Cerebellar nuclear complex (tissue), 1 donor: ENCODE measurements around the gene ZNF71.

Source experiments
- DNase-seq, 2 experiments: peaks; one replicate each; lab custom pipeline; 2025; lab: John Stamatoyannopoulos, UW

The ZNF71 gene

DNA sequence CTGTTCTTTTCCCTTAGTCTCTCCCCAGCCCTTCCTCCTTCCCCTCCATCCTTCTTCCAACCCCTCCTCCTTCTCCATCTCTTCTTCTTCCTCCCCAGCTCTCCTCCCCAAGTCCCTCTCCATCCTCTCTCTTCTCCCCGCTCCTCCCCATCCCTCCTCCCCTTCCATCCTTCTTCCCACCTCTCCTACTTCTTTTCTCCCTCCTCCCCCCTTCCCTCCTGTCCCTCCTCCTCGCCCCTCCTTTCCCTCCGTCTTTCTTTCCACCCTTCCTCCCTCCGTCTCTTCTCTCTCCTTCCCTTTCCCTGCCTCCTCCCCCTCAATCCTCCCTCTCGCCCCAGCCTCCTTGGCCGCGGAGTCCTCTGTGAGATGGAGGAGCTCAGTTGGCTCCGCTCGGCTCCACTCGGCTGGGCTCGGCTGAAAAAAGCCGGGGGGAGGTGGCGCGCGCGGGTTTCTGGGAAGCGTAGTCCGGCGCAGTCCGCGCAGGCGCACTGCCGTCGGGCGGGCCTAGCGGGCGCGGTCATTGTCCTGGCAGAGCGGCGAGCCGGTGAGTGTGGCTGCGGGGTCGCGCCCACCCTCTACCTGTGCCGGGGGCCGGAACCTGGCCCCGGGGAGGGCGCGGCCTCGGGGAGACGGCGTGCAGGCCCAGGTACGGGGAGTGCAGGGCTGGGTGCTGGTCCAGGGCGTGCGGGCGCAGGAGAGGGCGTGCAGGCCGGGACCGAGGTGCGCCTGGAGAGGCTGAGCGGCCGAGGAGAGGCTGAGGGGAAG, at the start of gene ZNF71:
TSS of gene ZNF71 (plus strand) at position 520 of the 765 bp plus-strand sequence. CDS start 6,257 bp downstream, outside the sequence.
- DNase-seq = peak in 1 of 2 experiments; percentile 69

DNA sequence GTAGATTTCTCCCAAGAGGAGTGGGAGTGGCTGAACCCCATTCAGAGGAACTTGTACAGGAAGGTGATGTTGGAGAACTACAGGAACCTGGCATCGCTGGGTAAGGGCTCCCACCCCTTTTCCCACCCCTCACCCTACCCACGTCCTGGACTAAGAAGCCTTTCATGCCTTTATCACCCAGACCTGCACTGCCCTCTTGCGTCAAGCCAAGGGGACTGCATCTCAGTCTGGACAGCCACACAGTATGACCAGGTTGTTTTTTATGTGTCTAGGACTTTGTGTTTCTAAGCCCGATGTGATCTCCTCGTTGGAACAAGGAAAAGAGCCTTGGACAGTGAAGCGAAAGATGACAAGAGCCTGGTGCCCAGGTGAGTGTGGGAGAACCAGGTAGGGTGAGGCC, 47.6 kb upstream of the ZNF71 start:
- no peak for DNase-seq

DNA sequence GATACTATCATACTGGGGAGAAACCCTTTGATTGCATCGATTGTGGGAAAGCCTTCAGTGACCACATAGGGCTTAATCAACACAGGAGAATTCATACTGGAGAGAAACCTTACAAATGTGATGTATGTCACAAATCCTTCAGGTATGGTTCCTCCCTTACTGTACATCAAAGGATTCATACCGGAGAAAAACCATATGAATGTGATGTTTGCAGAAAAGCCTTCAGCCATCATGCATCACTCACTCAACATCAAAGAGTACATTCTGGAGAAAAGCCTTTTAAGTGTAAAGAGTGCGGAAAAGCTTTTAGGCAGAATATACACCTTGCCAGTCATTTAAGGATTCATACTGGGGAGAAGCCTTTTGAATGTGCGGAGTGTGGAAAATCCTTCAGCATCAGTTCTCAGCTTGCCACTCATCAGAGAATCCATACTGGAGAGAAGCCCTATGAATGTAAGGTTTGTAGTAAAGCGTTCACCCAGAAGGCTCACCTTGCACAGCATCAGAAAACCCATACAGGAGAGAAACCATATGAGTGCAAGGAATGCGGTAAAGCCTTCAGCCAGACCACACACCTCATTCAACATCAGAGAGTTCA, 40.7 kb upstream of the ZNF71 start:
- DNase-seq = no peak

DNA sequence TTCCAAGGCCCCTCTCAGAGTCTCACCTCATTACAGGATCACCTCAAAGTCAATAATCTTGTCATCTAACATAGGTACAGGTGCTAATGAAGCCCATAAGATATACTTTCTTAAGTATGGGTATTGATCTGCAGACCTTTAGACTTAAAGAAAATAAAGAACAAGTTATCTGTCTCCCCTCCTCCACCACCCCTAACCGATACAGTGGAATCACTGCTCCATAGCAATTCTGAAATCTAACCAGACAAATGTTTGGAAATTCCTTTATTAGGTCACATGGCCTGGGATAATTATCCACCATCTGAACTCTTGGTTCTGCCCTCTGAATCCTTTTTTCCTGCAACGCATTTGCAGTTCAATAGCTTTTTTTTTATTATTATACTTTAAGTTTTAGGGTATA, 32.3 kb upstream of the ZNF71 start:
- no peak for DNase-seq

DNA sequence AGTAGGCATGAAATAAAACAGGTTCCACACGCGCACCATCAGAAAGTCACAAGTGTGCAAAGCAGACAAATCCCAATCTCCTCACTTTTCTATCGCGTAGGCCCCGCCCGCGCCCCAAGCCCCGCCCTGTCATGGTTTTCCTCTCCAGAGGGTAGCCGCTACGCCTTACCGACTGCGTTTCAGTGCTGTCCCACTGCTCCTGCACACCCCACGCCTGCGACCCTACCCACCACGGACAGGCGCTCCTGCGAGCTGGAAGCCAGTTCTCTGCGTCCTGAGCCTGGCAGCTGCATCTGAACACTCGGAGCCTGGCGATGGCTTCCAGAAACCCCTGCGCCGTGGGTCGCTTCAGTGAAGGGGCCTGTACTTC, 28.2 kb upstream of the ZNF71 start:
- DNase-seq = no peak

DNA sequence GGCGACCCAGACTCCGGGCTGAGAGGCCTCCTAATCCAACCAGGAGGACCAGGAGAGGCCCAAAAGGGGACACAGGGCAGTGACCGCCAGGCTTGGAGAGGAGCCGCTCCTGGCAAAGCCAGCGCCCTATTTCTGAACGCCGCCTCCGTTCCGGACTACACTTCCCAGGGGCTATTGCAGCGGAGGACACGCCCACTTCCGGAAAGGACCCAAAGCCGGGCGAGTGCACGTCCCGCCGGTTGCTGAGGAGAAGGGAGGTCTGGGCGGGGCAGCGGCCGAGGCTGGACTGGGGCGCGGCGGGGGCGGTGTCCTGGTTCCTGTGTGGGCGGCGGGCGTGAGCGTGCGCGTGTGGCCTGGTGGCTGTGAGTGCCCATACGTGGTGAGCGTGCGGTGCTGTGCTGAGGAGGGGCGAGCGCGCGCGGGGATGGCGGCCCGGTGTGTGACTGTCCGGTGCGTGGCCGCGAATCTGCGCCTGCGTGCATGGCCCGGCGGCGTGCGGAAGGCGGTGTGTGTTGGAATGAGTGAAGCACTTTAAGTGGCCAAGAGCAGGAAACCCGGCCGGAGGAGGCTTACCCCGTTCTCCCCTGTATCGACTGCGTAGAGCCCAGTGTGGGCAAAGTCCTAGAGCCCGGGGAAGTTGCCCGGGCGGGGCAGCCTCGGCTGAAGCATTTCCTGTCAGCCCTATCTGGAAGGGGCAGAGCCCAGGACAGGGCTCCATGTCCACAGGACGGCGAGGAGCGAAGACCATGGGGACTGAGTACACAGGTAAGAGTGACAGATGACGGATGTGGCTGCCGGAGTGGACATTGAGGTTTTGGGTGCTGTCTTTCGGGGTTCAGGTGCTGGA, 27.6 kb upstream of the ZNF71 start, which contains the start of gene ZNF470:
TSS of gene ZNF470 (plus strand) at position 195 of the 847 bp plus-strand sequence. CDS start 2,844 bp downstream, outside the sequence.
- peak; percentile 83 to 86 for DNase-seq

DNA sequence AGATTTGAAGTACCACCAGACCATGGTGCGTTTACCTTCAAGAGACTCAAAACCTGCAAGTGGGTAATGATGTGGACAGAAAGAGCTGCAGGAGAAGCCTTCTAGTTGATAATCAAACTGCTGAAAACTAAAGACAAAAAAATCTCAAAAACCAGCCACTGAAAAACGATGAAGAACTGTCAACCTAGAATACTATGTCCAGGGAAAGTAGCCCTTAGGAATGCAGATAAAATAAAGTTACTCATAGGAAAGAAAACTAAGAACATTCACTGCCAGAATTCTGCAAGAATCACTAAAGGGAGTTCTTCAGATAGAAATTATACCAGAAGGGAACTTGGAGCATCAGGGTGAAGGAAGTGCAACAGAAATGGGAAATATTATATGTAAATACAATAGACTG, 22.5 kb upstream of the ZNF71 start:
- DNase-seq = no peak

DNA sequence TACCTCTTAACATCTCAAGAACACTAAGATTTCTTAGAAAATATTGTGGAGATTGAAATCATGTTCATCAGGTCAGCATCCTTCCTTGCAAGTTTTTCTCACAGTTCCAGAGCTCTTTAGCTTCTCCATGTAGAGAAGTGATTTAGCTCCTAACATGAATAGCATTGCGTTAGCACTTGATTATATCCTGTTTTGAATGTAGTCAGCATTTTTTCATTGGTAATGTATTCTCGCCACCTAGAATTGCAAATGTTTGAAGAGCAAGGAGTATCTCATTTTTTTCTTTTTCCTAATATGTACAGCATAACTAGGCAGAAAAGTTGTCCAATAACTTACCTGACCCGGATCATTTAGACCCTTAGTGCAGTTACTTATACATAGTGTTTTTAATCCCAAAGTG, 21.2 kb upstream of the ZNF71 start:
- no peak for DNase-seq

DNA sequence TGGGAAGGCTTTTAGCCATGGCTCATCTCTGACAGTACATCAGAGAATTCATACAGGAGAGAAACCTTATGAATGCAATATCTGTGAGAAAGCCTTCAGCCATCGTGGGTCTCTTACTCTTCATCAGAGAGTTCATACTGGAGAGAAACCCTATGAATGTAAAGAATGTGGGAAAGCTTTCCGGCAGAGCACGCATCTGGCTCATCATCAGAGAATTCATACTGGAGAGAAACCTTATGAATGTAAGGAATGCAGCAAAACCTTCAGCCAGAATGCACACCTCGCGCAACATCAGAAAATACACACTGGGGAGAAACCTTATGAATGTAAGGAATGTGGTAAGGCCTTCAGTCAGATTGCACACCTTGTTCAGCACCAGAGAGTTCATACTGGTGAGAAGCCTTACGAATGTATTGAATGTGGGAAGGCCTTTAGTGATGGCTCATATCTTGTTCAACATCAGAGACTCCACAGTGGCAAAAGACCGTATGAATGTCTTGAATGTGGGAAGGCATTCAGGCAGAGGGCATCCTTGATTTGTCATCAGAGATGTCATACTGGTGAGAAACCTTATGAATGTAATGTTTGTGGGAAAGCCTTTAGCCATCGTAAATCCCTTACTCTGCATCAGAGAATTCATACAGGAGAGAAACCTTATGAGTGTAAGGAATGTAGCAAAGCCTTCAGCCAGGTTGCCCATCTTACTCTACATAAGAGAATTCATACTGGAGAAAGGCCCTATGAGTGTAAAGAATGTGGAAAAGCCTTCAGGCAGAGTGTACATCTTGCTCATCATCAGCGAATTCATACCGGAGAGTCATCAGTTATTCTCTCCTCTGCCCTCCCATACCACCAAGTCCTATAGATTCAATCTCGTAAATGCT, 17.1 kb upstream of the ZNF71 start:
- no peak for DNase-seq

DNA sequence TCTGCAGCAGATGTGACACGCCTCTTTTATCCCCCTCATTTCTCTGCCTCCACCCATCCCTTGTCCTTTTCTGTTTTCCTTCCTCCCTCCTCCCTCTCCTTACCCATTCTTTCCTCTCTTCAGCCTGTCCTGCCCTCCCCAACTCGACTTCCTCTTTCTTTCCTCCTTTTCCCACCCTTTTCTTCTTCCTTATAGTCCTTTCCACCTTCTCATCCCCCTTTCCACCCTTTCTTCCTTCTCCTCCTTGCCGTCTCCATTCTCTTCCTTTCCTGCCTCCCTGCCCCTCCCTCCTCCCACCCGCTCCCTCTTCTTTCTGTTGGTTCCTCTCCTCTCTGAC, 688 bp upstream of the ZNF71 start:
- DNase-seq = no peak

DNA sequence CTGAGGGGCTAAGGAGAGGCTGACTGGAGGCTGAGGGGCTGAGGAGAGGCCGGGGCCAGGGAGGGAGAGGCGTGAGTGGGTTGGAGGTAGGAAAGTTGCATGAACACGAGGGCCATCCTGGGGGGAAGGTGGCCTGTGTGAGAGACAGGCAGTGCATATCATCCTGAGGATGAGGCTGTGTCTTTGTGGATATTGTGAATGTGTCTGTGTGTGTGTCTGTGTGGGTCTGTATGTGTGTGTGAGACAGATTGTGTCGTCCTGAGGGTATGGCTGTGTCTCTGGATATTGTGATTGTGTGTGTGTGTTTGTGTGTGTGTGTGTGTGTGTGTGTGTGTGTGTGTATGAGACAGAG, 422 bp downstream of the ZNF71 start:
- no peak for DNase-seq

DNA sequence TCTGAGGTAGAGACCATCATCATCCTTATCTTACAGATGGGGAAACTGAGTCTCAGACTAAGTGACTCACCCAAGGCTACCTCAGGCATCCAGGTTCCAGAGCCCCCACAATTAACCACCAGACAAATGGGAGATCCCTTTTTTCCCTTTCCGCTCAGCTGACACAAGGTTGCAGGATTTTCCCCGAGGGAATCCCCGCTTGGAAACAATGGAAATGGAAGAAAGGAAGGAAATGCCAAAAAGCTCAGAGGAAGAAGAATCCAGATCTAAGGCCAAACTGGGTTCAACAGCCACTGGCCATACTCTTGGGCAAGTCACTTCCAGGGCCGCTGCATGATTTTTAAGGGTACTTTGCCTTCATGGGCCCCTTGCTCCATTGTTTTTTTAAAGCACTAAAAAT, 1.6 kb downstream of the ZNF71 start:
- no peak for DNase-seq

DNA sequence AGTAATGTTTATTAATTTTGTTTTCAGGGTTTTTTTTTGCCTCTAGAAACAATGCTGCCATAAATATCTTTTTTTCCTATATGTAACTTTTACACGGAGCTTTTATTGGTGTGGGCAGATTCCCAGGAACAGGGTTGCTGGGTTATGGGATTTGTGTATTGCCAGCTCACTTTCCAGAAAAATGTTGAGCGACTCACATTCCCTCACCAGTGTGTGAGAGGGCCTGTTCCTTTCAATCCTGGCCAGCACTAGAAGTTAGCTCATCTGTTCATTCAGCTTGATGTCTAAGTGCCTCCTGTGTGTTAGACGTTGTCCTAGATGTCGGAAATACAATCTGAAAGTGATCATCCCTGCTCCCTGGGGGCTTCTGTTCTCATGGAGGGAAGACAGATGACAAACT, 2.6 kb downstream of the ZNF71 start:
- no peak for DNase-seq

DNA sequence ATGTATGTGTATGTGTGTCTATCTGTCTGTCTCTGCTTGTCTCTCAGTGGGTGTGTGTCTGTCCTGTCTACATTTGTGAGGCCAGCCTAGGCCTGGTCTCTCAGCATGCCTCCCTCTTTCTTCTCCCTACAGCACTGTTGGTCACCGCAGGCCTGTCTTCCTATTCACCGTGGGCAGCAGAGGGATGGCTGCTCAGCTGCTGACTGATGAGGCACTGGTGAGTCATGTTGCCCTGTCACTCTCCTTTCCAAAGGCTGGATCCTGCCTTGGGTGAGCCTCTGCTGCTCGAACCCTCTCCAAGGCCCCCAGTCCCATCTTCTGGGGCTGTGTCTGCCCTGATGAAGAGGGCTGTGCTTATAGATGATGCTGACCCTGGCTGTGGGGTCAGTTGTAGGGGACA, 6.3 kb downstream of the ZNF71 start:
- DNase-seq = no peak

DNA sequence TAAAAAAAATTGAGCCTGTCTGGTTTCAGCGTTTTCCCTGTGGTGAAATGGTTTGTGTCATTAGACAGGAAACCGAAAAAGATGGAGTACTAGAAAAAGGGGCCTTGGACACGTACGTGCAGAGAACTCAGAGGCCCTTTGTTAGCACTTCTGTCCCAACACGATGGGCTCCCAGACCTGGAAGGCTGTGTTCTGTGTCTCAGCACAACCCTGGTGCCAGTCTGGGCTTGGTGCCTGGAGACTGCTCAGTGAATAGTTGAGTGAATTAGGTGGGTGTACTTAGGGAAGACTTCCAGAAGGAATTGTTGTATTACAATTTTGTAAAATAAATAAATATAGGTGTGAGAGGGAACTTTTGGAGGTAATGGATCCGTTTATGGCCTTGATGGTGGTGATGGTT, 8.7 kb downstream of the ZNF71 start:
- no peak for DNase-seq

DNA sequence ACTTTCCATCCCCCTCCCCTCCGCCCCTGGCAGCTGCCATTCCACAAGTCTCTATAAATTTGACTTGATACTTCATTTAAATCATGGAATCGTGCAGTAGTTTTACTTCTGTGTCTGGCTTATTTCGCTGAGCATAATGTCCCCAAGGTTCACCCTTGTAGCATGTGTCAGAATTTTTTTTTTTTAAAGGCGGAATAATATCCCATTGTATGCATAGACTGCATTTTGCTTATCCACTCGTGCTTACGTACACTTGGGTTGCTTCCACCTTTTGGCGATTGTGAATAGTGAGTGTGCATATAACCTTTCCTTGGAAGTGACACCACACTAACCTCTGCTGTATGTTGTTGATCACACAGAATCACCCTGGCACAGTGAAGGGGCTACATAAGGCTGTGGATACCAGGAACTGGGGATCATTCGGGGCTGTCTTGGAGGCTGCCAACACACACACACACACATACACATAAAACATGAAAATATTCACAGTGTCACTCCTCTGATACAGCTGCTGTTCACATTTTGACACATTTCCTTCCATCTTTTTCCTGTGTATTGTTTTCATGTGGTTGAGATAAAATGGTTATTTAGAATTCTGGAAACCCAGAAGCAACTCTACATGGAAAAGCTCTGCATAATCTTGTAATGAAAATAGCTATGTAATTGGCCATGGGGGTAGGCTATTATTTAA, 13.3 kb downstream of the ZNF71 start:
- no peak for DNase-seq

DNA sequence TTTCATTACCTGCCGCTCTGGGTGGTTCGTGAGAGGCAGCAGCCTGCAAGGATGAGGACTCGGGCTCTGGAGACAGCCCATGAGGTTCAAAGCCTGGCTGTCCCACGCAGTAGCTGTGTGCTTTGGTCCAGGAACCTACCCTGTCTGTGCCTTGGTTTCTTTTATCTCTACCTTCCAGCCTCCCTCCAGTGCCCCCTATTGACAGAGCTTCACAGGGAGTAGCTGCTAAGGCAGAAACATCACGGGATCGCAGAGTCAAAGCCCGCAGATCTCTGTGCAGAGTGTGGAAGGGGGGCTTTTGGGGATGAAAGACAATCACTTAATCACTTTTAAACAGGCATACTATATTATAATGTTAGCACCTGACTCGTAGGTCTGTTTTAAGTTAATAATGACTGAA, 16.2 kb downstream of the ZNF71 start:
- DNase-seq = no peak

DNA sequence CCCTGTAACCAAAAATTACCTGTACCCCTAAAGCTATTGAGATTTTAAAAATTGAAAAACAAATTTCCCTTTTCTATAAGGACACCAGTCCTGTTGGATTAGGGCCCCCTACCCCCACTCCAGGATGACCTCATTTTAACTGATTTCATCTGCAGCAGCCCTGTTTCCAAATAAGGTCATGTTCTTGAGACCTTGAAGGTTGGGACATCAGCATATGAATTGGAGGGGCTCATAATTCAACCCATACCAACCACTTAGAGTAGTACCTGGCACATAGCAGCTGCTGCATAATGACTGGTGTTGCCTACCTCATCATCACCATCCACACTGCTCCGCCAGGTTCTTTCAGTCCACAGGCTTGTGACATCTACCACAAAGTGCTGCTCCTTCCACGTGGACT, 17.6 kb downstream of the ZNF71 start:
- no peak for DNase-seq

DNA sequence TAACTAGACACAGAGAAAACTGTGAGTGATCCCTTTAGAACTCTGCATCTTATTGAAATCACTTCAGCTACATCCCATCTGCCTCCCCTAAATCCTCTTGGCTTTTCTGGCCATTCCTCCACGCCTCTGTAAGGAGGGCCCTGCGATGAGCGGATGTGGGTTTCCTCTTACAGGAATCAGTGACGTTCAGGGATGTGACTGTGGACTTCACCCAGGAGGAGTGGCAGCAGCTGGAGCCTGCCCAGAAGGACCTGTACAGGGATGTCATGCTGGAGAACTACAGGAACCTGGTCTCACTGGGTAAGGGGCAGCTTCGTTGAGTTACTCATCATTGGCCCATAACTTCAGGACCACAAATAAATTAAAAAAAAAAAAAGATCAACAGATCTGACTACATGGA, 18.5 kb downstream of the ZNF71 start:
- no peak for DNase-seq

DNA sequence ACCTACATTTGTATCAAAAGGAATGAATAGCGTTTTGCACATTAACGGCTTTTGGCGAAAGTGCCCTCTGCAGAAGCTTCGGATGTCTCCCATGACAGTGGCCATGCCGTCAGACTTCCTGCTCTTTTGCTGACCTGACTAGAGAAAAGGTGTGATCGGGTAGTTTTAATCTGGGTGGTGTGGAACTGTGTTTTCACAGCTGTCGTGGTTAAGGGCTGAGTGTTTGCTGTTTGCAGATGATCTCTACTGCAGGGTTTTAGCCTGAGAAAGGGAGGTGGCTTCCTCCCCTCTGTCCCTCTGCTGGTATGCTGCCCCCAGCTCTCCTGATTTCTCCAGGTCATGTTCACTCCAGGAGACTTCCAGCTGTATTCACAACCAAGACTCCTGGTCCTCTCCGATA, 22.4 kb downstream of the ZNF71 start:
- DNase-seq = no peak

DNA sequence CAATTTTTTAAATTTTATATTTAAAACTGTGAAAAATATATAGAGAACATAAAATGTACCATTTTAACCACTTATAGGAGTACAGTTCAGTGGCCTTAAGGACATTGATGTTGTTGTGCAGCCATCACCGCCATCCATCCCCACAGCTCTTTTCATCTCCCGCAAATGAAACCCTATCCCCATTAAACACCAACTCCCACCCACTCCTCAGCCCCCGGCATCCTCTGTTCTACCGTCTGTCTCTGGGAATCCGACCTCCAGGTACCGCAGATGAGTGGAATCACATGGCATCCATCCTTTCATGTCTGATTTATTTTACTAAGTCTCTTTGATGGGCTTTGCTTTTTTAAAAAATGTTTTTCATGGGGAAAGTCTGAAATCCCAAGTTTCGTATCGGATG, 24.0 kb downstream of the ZNF71 start:
- DNase-seq = no peak

DNA sequence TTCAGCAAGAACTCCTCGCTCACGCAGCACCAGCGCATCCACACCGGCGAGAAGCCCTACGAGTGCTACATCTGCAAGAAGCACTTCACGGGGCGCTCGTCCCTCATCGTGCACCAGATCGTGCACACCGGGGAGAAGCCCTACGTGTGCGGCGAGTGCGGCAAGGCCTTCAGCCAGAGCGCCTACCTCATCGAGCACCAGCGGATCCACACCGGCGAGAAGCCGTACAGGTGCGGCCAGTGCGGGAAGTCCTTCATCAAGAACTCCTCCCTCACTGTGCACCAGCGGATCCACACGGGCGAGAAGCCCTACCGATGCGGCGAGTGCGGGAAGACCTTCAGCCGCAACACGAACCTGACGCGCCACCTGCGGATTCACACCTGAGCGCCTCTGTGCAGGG, 27.3 kb downstream of the ZNF71 start:
- DNase-seq = no peak
